CD14-positive monocyte (primary cell): ENCODE results near the gene MRPS14. TPM values are rescaled to one million over a fixed set of nuclear protein-coding genes. Genes with fewer than 3 reads are reported as not detected.

Experiments
- DNase-seq, 3 donors: peaks; one replicate each; pipeline ENCODE4 v3.0.0-alpha.2; 2011 to 2022
- H2AFZ ChIP-seq: 2 replicates; pipeline ENCODE4 v1.6.0; 2012; ENCODE audit warnings: mild to moderate bottlenecking, low read depth, low read length, inconsistent platforms; ENCODE audit not compliant: insufficient read depth, poor library complexity, severe bottlenecking
- H3K27ac ChIP-seq, 2 donors: 1 replicate in 1 of 2; 2 replicates in 1 of 2; pipeline ENCODE4 v1.5.1; 2012 to 2013; ENCODE audit warnings: low read length in 2 of 2, control low read depth in 1 of 2, inconsistent platforms in 1 of 2, low read depth in 1 of 2, mild to moderate bottlenecking in 1 of 2
- H3K27me3 ChIP-seq, 2 donors: one replicate each; pipeline versions ENCODE4 v1.6.0 to v1.6.1; 2011 to 2013; ENCODE audit warnings: low read length in 2 of 2; ENCODE audit not compliant: control insufficient read depth in 2 of 2, insufficient read depth in 2 of 2
- H3K36me3 ChIP-seq, 2 donors: replicated peaks in 1 of 2; 1 replicate in 1 of 2; 2 replicates in 1 of 2; pipeline versions ENCODE4 v1.5.1 to v1.6.1; 2012 to 2013; ENCODE audit warnings: low read length in 2 of 2, control low read depth in 1 of 2, inconsistent platforms in 1 of 2, mild to moderate bottlenecking in 1 of 2; ENCODE audit not compliant: insufficient read depth in 2 of 2, control insufficient read depth in 1 of 2
- H3K4me1 ChIP-seq, 2 donors: 1 replicate in 1 of 2; 2 replicates in 1 of 2; pipeline versions ENCODE4 v1.5.1 to v1.6.1; 2012 to 2013; ENCODE audit warnings: low read length in 2 of 2, control low read depth in 1 of 2, inconsistent platforms in 1 of 2, mild to moderate bottlenecking in 1 of 2, moderate library complexity in 1 of 2; ENCODE audit not compliant: insufficient read depth in 2 of 2, control insufficient read depth in 1 of 2
- H3K4me2 ChIP-seq: replicated peaks from 2 replicates; pipeline ENCODE3; 2012; ENCODE audit warnings: low read length, moderate library complexity, mild to moderate bottlenecking; ENCODE audit not compliant: poor library complexity, severe bottlenecking; ENCODE audit errors: extremely low read depth
- H3K4me3 ChIP-seq, 3 experiments: fragments of 200-600 bp in 1 of 3; sonication (generic) in 1 of 3; replicated peaks in 1 of 3; 1 replicate in 2 of 3; 2 replicates in 1 of 3; pipeline ENCODE4 v1.5.1; 2011 to 2013; ENCODE audit warnings: low read length in 3 of 3, mild to moderate bottlenecking in 3 of 3, control low read depth in 2 of 3, low read depth in 2 of 3, inconsistent platforms in 1 of 3, moderate library complexity in 1 of 3
- H3K79me2 ChIP-seq: 2 replicates; pipeline ENCODE4 v1.6.0; 2012; ENCODE audit warnings: mild to moderate bottlenecking, control low read depth, inconsistent platforms, low read length, moderate library complexity; ENCODE audit not compliant: insufficient read depth
- H3K9ac ChIP-seq: 2 replicates; pipeline ENCODE4 v1.6.0; 2017; ENCODE audit warnings: low read length, mild to moderate bottlenecking; ENCODE audit not compliant: insufficient read depth, poor library complexity, severe bottlenecking
- H3K9me3 ChIP-seq, 2 donors: replicated peaks in 1 of 2; 1 replicate in 1 of 2; 2 replicates in 1 of 2; pipeline versions ENCODE4 v1.5.1 to v1.6.1; 2012 to 2013; ENCODE audit warnings: low read length in 2 of 2, control low read depth in 1 of 2; ENCODE audit not compliant: control insufficient read depth in 1 of 2, insufficient read depth in 1 of 2
- H4K20me1 ChIP-seq: 2 replicates; pipeline ENCODE4 v1.6.0; 2012; ENCODE audit warnings: mild to moderate bottlenecking, low read length, control low read depth, moderate library complexity; ENCODE audit not compliant: insufficient read depth
- H3K27ac Mint-ChIP-seq, 7 donors: one replicate each; pipeline ENCODE4 v1.8.0; 2020; ENCODE audit warnings: mild to moderate bottlenecking in 7 of 7, mixed read lengths in 7 of 7, moderate library complexity in 6 of 7, inconsistent platforms in 2 of 7
- H3K27me3 Mint-ChIP-seq, 3 donors: one replicate each; pipeline ENCODE4 v1.8.0; 2021 to 2022; ENCODE audit warnings: low read depth in 3 of 3, mild to moderate bottlenecking in 3 of 3, mixed read lengths in 3 of 3, moderate library complexity in 3 of 3, inconsistent platforms in 1 of 3
- H3K36me3 Mint-ChIP-seq, 2 donors: one replicate each; pipeline ENCODE4 v1.8.0; 2020; ENCODE audit warnings: mixed read lengths in 2 of 2, inconsistent platforms in 1 of 2, mild to moderate bottlenecking in 1 of 2
- H3K4me1 Mint-ChIP-seq: one replicate; pipeline ENCODE4 v1.8.0; 2020; ENCODE audit warnings: mild to moderate bottlenecking, mixed read lengths
- H3K4me3 Mint-ChIP-seq, 2 donors: one replicate each; pipeline ENCODE4 v1.8.0; 2020; ENCODE audit warnings: mild to moderate bottlenecking in 2 of 2, mixed read lengths in 2 of 2, moderate library complexity in 1 of 2
- H3K9me3 Mint-ChIP-seq, 7 donors: one replicate each; pipeline ENCODE4 v1.8.0; 2020 to 2022; ENCODE audit warnings: mixed read lengths in 7 of 7, mild to moderate bottlenecking in 6 of 7, moderate library complexity in 6 of 7, inconsistent platforms in 2 of 7
- WGBS: methylation state at CpG from one replicate; pipeline ENCODE4 v1.1.5; 2013; ENCODE audit warnings: missing lambda C conversion rate; ENCODE audit not compliant: insufficient coverage; 5-methylcytosine and 5-hydroxymethylcytosine counted together
- intact Hi-C, 2 donors: fragments of 100-400 bp; cut with micrococcal nuclease; formaldehyde crosslinking; loops; one replicate each; pipeline versions ENCODE4 v1.15.0 to v1.15.1; 2023
- polyA plus RNA-seq, 3 donors: library from polyadenylated mRNA; depleted of rRNA in 1 of 3; unstranded in 2 of 3; stranded (reverse) in 1 of 3; fragments of 300-500 nt in 2 of 3; fragments of >200 nt in 1 of 3; fragmentation: Illumina TruSeq in 2 of 3; gene quantifications; 1 replicate in 2 of 3; 2 replicates in 1 of 3; pipeline ENCODE4 v1.2.3, GENCODE V29; 2012 to 2021
- TF ChIP-seq, protein P1 (sequence below): fragments of 200-600 bp; IDR thresholded peaks from one replicate; pipeline ENCODE4 v1.8.0; 2022; ENCODE audit warnings: antibody characterized with exemption, mild to moderate bottlenecking

Gene MRPS14
- polyA plus RNA-seq, 3 donors: 5.4 to 53.2 (median 48.1) TPM

DNA sequence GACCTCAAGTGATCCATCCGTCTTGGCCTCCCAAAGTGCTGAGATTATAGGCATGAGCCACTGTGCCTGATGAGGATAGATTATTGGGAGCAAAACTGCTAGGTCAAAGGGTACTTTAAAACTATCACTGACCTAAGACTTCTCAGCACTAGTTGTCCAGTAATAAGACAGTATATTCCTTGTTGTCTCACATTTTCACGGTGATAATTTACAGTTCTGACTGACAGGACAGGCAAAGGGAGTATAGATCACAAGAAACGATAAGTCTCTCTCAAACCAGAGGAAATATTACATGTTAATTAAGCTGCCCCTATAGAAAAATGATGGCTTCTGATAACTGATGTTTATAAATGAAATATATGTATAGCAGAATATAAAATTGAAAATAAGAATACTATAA is 3.7 kb downstream of the MRPS14 start:
- intact Hi-C loops: no loop called here
- H3K4me1 Mint-ChIP-seq: peaks cover 22% of the 10 kb centered on the region

DNA sequence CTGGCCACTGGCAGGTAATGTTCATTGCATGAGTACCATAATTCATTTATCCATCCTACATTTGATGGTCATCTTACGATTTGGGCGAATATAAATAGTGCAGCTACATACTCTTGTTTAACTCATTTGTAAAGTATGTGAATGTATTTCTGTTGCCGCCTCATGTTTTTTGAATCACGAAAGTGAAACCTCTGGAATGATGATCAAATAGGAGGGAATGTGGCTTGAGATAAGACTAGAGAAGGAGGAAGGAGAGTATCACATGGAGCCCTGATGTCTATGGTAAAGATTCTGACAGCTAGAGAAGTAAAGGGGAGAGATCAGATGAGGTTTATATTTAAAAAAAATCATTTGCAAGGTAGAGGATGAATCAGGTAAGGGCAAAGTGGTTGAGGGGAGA is 8.0 kb downstream of the MRPS14 start:
- peaks cover 74 to 82% of the 10 kb centered on the region in 2 donors for H3K36me3 ChIP-seq
- Mint-ChIP-seq H3K9me3 (no peaks in the 10 kb centered on the region), H3K4me3 (no peak overlapping the region), H3K27ac (peak overlapping the region in 2 of 7 donors; percentile 30 to 33), H3K4me1 (peaks cover 10% of the 10 kb centered on the region), H3K36me3 (peaks cover 65 to 70% of the 10 kb centered on the region in 2 donors), H3K27me3 (peaks cover 0 to 3% (median 0%) of the 10 kb centered on the region in 3 donors)
- DNase-seq: no peak
- H3K9me3 ChIP-seq: no peaks in the 10 kb centered on the region
- no peak overlapping the region for H3K9ac ChIP-seq
- WGBS: 100% methylated on average over 2 of the region's 4 CpGs
- TF ChIP-seq, protein P1, sequence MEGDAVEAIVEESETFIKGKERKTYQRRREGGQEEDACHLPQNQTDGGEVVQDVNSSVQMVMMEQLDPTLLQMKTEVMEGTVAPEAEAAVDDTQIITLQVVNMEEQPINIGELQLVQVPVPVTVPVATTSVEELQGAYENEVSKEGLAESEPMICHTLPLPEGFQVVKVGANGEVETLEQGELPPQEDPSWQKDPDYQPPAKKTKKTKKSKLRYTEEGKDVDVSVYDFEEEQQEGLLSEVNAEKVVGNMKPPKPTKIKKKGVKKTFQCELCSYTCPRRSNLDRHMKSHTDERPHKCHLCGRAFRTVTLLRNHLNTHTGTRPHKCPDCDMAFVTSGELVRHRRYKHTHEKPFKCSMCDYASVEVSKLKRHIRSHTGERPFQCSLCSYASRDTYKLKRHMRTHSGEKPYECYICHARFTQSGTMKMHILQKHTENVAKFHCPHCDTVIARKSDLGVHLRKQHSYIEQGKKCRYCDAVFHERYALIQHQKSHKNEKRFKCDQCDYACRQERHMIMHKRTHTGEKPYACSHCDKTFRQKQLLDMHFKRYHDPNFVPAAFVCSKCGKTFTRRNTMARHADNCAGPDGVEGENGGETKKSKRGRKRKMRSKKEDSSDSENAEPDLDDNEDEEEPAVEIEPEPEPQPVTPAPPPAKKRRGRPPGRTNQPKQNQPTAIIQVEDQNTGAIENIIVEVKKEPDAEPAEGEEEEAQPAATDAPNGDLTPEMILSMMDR: no peak
- no peak overlapping the region for H3K4me3 ChIP-seq
- H4K20me1 ChIP-seq: no peaks in the 10 kb centered on the region
- peaks cover 8% of the 10 kb centered on the region for H3K79me2 ChIP-seq
- no peaks in the 10 kb centered on the region for H3K27me3 ChIP-seq
- no peak overlapping the region for H3K4me2 ChIP-seq
- intact Hi-C loops: no loop called here
- H3K4me1 ChIP-seq: peaks cover 4 to 8% of the 10 kb centered on the region in 2 donors
- H3K27ac ChIP-seq: no peak overlapping the region
- no peak overlapping the region for H2AFZ ChIP-seq

More for the DNA sequence above, 3.7 kb downstream of the MRPS14 start:
- H4K20me1 ChIP-seq: no peaks in the 10 kb centered on the region
- no peak overlapping the region for H3K9ac ChIP-seq
- H3K9me3 Mint-ChIP-seq: peaks cover 0 to 1% (median 0%) of the 10 kb centered on the region in 7 donors
- peaks cover 0 to 3% (median 1%) of the 10 kb centered on the region in 3 donors for H3K27me3 Mint-ChIP-seq
- H3K4me3 Mint-ChIP-seq: no peak overlapping the region
- peak overlapping the region in 1 of 2 donors; percentile 47 for H3K27ac ChIP-seq
- TF ChIP-seq, protein P1: no peak
- H3K27ac Mint-ChIP-seq: peak overlapping the region in 2 of 7 donors; percentile 52 to 81
- H3K27me3 ChIP-seq: no peaks in the 10 kb centered on the region
- H3K9me3 ChIP-seq: no peaks in the 10 kb centered on the region
- H3K36me3 ChIP-seq: peaks cover 32 to 40% of the 10 kb centered on the region in 2 donors
- peaks cover 34 to 43% of the 10 kb centered on the region in 2 donors for H3K36me3 Mint-ChIP-seq
- no peak overlapping the region for H2AFZ ChIP-seq
- DNase-seq: no peak
- no peak overlapping the region for H3K4me3 ChIP-seq
- peaks cover 37% of the 10 kb centered on the region for H3K79me2 ChIP-seq
- no peak overlapping the region for H3K4me2 ChIP-seq
- no CpG with 5 or more reads among the region's 3 CpGs for WGBS
- H3K4me1 ChIP-seq: peaks cover 16 to 17% of the 10 kb centered on the region in 2 donors
